ENCODE measurements around the gene GAPDH. TPM values are rescaled to one million over a fixed set of nuclear protein-coding genes. Genes with fewer than 3 reads are reported as not detected.

GAPDH gene
- polyA plus RNA-seq, 1 donor (not counting 4 experiments of a cell fraction or from before 2014, with no cell fraction given), result 8,390 TPM

DNA sequence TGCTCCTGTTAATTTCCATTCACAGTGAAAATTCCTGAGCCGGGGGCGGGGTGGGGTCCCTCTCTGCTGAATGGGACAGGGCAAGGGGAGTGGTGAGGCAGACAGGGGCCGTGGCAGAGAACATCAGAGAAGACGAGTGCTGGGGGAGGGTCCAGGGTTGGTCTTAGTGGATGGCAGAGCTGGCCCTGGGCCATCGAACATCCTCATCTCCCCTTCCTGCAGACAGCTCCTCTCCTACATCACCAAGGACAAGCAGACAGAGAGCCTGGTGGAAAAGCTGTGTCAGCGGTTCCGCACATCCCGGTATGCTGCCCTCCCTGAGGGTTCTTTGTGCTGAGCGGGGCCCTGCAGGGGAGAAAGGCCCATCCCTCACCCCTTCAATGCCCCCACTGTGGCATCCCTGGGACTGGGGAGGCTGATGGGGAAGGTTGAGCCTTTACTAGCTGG lies 5.0 kb upstream of the GAPDH start:
- no peak for DNase-seq (ENCODE audit: low read depth, low spot score)
- Histone ChIP-seq H3K27ac (ENCODE audit: control insufficient read depth, insufficient read depth, low read length) (peak overlapping the region; percentile 20), H3K79me2 (ENCODE audit: control insufficient read depth, insufficient read depth, low read length) (peaks cover under 1% of the 10 kb centered on the region), H3K4me3 (ENCODE audit: control insufficient read depth in 2 of 3, extremely low read depth in 1 of 3, insufficient read depth in 2 of 3, low read depth in 1 of 3, low read length in 3 of 3) (no peak overlapping the region), H3K4me2 (ENCODE audit: control insufficient read depth, extremely low read depth, insufficient read depth, low read depth, low read length) (peak overlapping the region; percentile 39), H3K9ac (ENCODE audit: control insufficient read depth, extremely low read depth, insufficient read depth, low read length) (peak overlapping the region; percentile 4), H3K36me3 (ENCODE audit: control insufficient read depth in 2 of 2, extremely low read depth in 1 of 2, insufficient read depth in 2 of 2, low read length in 2 of 2) (peaks cover 16 to 56% of the 10 kb centered on the region in 2 experiments), H3K27me3 (ENCODE audit: control insufficient read depth, extremely low read depth, insufficient read depth, low read length) (no peaks in the 10 kb centered on the region), H3K9me3 (ENCODE audit: control insufficient read depth, low read depth, low read length) (no peaks in the 10 kb centered on the region), H4K20me1 (ENCODE audit: control insufficient read depth, extremely low read depth, insufficient read depth, low read length) (no peaks in the 10 kb centered on the region), H3K9me1 (ENCODE audit: control insufficient read depth, extremely low read depth, insufficient read depth, low read length) (no peaks in the 10 kb centered on the region), H2AFZ (ENCODE audit: control insufficient read depth, low read length) (no peak overlapping the region), H3K4me1 (ENCODE audit: control insufficient read depth, extremely low read depth, insufficient read depth, low read length) (peaks cover 41% of the 10 kb centered on the region)
- FAIRE-seq, result no peak
- TF ChIP-seq, protein P1, sequence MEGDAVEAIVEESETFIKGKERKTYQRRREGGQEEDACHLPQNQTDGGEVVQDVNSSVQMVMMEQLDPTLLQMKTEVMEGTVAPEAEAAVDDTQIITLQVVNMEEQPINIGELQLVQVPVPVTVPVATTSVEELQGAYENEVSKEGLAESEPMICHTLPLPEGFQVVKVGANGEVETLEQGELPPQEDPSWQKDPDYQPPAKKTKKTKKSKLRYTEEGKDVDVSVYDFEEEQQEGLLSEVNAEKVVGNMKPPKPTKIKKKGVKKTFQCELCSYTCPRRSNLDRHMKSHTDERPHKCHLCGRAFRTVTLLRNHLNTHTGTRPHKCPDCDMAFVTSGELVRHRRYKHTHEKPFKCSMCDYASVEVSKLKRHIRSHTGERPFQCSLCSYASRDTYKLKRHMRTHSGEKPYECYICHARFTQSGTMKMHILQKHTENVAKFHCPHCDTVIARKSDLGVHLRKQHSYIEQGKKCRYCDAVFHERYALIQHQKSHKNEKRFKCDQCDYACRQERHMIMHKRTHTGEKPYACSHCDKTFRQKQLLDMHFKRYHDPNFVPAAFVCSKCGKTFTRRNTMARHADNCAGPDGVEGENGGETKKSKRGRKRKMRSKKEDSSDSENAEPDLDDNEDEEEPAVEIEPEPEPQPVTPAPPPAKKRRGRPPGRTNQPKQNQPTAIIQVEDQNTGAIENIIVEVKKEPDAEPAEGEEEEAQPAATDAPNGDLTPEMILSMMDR (optimal IDR thresholded peaks at IDR 0.05 in 1 of 3, IDR thresholded peaks at IDR 0.05 in 1 of 3, conservative IDR thresholded peaks at IDR 0.05 in 1 of 3; ENCODE audit: extremely low read depth in 1 of 3, insufficient read depth in 2 of 3, low read length in 3 of 3), result no peak
- TF ChIP-seq EZH2 (IDR thresholded peaks at IDR 0.05; ENCODE audit: low read length), result no peak
- dilution Hi-C loops (cut with MboI; ENCODE audit: extremely low pct_ligation_motif_present, low sequenced_read_pairs), result no loop called here

GRCh38 chr12:6530576-6531260 lies 3.6 kb upstream of the GAPDH start:
- TF ChIP-seq, protein P1 (optimal IDR thresholded peaks at IDR 0.05 in 1 of 3, IDR thresholded peaks at IDR 0.05 in 1 of 3, conservative IDR thresholded peaks at IDR 0.05 in 1 of 3; ENCODE audit: extremely low read depth in 1 of 3, insufficient read depth in 2 of 3, low read length in 3 of 3), result no peak
- TF ChIP-seq EZH2 (IDR thresholded peaks at IDR 0.05; ENCODE audit: low read length), result no peak
- Histone ChIP-seq H3K9me3 (ENCODE audit: control insufficient read depth, low read depth, low read length) (no peaks in the 10 kb centered on the region), H4K20me1 (ENCODE audit: control insufficient read depth, extremely low read depth, insufficient read depth, low read length) (peaks cover 10% of the 10 kb centered on the region), H3K27ac (ENCODE audit: control insufficient read depth, insufficient read depth, low read length) (no peak overlapping the region), H3K36me3 (ENCODE audit: control insufficient read depth in 2 of 2, extremely low read depth in 1 of 2, insufficient read depth in 2 of 2, low read length in 2 of 2) (peaks cover 23 to 48% of the 10 kb centered on the region in 2 experiments), H3K9me1 (ENCODE audit: control insufficient read depth, extremely low read depth, insufficient read depth, low read length) (no peaks in the 10 kb centered on the region), H3K4me1 (ENCODE audit: control insufficient read depth, extremely low read depth, insufficient read depth, low read length) (peaks cover 41% of the 10 kb centered on the region), H2AFZ (ENCODE audit: control insufficient read depth, low read length) (no peak overlapping the region), H3K4me3 (ENCODE audit: control insufficient read depth in 2 of 3, extremely low read depth in 1 of 3, insufficient read depth in 2 of 3, low read depth in 1 of 3, low read length in 3 of 3) (no peak overlapping the region), H3K27me3 (ENCODE audit: control insufficient read depth, extremely low read depth, insufficient read depth, low read length) (no peaks in the 10 kb centered on the region), H3K79me2 (ENCODE audit: control insufficient read depth, insufficient read depth, low read length) (peaks cover 14% of the 10 kb centered on the region), H3K9ac (ENCODE audit: control insufficient read depth, extremely low read depth, insufficient read depth, low read length) (no peak overlapping the region), H3K4me2 (ENCODE audit: control insufficient read depth, extremely low read depth, insufficient read depth, low read depth, low read length) (no peak overlapping the region)
- FAIRE-seq (no peak), DNase-seq (ENCODE audit: low read depth, low spot score) (no peak)
- dilution Hi-C loops (cut with MboI; ENCODE audit: extremely low pct_ligation_motif_present, low sequenced_read_pairs), result no loop called here

All from keratinocyte (primary cell).